IPS DF 4.7 (cell line): ENCODE data around the gene ATG2B.

Source experiments
- DNase-seq: peaks from one replicate; pipeline ENCODE4 v3.0.0-alpha.2; 2013; ENCODE audit warnings: low spot score; ENCODE audit errors: extremely low read depth

ATG2B gene, protein sequence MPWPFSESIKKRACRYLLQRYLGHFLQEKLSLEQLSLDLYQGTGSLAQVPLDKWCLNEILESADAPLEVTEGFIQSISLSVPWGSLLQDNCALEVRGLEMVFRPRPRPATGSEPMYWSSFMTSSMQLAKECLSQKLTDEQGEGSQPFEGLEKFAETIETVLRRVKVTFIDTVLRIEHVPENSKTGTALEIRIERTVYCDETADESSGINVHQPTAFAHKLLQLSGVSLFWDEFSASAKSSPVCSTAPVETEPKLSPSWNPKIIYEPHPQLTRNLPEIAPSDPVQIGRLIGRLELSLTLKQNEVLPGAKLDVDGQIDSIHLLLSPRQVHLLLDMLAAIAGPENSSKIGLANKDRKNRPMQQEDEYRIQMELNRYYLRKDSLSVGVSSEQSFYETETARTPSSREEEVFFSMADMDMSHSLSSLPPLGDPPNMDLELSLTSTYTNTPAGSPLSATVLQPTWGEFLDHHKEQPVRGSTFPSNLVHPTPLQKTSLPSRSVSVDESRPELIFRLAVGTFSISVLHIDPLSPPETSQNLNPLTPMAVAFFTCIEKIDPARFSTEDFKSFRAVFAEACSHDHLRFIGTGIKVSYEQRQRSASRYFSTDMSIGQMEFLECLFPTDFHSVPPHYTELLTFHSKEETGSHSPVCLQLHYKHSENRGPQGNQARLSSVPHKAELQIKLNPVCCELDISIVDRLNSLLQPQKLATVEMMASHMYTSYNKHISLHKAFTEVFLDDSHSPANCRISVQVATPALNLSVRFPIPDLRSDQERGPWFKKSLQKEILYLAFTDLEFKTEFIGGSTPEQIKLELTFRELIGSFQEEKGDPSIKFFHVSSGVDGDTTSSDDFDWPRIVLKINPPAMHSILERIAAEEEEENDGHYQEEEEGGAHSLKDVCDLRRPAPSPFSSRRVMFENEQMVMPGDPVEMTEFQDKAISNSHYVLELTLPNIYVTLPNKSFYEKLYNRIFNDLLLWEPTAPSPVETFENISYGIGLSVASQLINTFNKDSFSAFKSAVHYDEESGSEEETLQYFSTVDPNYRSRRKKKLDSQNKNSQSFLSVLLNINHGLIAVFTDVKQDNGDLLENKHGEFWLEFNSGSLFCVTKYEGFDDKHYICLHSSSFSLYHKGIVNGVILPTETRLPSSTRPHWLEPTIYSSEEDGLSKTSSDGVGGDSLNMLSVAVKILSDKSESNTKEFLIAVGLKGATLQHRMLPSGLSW (N-terminal part only)

DNA sequence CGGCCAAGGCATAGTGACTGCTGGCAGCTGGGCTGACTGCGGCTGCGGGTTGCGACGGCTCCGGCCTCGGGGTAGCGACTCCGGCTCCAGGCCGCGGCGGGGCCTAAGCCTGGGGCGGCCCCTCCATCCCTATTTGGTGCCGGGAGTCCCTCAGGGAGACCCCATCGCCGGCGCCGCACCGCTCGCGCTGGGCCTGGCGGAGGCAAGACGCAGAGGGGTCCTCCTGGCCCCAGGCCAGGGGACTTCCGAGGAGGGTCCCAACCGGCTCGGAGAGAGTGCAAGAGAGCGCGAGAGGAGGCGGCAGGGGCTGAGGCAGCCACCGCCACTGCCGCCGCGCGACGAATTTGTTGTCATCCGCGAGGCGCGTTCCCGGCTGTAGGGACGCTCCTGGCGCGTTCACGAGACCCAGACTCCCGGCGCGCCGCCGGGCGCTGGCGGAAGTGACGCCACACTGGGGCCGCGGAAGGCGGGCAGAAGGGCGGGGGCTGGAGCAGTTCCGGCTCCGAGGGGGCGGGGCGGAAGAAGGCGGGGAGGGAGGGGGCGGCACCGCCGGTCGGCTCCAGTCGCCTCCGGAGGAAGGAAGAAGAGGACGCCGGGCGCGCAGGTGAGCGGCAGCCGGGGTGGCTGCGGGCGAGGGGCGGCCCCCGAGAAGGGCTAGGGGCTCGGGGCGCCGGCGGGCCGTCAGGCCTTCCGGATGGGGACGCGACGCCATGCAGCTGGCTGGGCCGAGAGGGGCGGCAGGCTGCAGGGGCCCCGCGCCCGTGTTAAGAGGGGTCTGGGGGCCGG is at the start of gene ATG2B, which contains the start of gene GSKIP:
Gene ATG2B (minus strand): TSS at position 377 of the 786 bp plus-strand sequence. CDS start 365 bp downstream, at position 12.
Gene GSKIP (plus strand): TSS at position 562 of the 786 bp plus-strand sequence. CDS start 18,722 bp downstream, outside the sequence.
- DNase-seq, result no peak

DNA sequence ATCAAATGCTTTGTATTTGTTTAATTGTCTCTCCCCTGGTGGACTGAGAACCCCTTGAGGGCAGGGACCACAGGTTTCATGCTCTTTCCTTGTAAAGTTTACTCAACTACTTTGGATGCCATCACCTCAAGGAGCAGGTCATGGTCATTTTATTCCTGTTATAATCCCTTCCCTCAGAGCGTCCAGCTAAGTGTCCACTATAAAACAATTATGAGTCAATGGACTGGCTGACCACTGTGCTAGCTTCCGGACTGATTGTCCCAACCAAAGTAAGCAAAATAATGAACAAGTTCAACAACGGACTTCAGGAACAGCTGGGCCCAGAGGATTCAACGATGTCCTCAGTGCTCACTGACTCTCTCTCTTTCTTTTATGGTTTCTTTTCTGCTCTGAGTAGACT is 47.0 kb upstream of the ATG2B start:
- DNase-seq, result no peak

DNA sequence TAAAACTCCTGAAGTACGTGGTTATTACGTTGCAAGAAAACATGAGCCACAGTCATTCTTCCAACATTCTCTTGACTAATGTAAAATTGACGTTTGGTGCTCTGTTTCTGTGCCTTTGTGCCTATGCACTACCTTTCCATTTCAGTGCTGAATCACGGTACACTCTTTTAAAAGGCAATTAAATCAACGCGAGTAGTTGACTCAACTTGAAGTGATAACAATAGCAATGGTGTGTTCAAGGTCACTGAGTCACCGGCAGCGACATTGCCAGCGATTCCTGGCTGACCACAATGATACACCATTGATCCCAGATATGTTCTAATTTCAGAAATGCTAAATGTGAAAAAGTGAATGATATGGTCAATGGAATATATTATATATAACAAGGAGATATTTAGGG is 46.6 kb upstream of the ATG2B start:
- no peak for DNase-seq

DNA sequence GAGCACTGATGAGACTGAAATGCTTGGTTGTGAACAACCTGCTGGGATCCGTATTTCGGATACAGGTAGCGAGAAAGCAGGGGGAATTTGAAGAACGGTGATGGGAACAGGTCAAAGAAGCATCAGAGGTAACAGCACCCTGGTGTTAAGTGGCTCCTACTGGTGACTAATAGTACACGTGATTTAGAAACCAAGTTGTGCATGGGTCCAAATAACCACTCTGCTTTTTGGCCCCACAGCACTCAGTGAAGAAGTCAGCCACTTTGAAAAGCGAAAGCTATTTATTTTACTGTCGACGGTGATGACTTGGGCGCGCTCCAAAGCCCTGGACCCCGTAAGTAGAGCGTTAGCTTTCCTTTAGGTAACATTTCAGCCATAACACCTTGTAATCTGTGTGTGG is 45.5 kb upstream of the ATG2B start:
- no peak for DNase-seq

DNA sequence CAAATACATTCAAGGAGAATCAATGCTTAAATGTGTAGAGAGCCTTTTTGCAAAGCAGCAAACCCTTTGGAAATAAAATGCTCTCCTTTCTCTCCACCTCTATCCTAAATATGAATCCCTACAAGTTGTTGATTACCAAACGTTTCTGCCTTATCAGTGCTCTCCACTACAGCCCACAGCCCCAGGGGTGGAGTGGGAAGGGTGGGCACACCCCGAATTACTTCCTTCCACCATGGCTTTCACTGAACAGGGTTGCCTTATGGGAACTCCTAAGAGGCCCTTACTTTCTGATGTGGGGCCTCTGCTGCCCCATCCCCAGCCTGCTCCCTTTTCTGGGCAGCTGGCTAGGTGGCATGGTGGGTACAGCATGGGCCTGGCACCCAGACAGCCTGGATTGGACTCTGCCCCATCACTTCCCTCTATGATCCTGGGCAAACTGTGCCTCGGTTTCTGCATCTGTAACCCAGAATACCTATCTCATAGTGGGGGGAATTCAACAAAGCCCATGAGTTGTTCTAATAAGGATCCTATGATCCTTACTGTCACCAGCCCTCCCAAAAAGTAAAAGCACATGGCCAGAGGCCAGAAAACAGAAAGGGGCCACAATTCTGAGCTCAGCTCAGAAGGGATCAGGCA is 44.9 kb upstream of the ATG2B start:
- DNase-seq, result no peak

DNA sequence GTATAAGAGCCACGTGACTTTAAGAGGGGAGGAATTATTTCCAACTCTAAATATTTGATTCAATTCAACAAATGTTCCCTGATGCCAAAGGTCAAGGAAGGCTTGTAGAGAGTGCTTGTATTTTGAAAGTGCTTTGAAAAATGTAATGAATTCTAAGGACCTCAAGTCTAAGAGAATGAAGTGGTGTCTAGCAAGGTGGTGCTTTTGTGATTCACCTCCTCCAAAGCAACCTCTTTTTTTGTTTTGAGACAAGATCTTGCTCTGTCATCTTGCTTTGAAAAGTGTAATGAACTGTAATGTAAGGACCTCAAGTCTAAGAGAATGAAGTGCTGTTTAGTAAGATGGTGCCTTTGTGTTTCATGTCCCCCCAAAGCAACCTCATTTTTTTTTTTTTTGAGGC is 42.5 kb upstream of the ATG2B start:
- no peak for DNase-seq

DNA sequence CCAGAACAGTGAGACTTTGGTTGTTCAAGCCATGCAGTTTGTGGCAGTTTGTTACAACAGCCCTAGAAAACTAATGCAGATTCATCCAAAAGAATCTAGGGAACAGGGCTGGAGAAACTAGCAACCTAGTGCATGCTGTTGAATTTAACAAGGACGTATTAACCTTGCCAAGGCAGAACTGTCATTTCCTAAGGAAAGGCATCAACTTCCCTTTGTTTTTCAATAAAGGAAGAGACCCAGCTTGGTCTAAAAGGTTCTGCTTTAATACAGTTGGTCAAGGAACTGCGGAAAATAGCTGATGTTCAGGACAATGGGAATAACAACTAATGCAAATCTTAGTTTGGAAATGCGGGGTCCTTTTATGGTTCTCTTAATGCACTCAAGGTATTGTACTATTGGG is 40.3 kb upstream of the ATG2B start:
- DNase-seq, result no peak

DNA sequence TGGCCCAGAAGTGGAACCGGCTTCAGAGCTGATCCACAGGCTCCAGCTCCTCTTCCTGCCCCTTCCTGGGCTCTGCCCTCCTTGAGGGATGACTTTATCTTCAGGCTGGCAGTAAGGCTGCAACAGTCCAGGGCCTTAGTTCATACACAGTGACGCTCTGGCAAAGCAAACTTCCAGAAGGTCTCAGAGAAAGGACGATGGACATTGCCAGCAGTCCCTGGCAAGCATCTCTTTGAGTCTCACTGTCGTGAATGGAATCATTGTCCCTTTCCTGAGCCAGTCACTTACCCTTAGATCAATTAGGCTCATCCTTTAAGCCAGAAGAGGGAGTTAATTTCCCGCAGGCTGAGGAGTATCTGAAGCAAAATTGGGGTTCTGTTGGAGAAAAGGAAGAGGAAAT is 37.4 kb upstream of the ATG2B start:
- no peak for DNase-seq

DNA sequence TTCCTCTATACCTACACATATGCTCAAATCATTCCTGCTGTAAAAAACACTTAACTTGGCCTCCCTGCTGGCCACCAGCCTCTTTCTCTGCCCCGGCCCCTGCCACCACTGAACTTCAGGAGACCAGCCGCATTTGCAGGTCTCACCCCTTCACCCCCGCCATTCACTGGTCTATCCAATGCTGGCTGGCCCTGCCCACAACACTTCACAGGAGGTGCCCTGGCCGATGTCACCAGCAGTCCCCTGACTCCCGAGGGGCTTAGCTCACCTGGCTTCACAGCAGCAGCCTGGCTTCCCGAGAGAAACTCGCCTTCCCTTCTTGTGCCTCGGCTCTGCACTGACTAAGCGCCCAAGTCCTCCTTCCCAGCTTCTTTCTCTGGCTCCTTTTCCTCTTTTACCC is 36.3 kb upstream of the ATG2B start:
- DNase-seq, result no peak

DNA sequence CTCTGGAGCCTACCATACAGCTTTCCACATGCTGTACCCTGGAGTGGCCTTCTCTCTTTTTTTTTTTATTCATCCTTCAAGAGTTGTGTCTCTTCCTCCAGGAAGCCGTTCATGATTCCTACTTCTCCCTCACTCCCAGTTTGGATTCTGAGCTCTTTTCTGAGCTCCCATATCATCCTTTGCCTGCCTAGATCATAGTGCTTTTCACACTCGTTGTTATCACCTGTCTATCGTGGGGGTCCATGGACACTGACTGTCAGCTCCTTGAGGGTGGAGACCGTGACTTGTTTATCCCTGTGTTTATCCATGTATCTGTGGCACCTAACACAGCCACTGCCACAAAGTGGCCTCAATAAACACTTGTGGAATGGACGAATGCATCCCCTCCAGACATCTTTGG is 35.8 kb upstream of the ATG2B start:
- no peak for DNase-seq

DNA sequence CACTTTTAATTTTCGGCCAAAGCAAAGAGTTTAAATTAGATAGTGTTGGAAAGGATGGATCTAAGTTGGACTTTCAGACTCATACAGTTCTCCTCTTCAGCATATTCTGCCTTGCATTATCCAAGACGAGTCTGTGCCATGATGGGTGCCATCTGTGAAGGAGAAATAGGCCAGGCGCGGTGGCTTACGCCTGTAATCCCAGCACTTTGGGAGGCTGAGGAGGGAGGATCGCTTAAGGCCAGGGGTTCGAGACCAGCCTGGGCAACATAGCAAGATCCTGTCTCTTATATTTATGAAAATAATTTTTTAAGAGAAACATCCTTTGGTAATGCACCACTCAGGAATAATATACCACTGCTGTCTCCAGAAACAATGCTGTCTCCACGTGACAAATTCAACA is 35.3 kb upstream of the ATG2B start:
- no peak for DNase-seq

DNA sequence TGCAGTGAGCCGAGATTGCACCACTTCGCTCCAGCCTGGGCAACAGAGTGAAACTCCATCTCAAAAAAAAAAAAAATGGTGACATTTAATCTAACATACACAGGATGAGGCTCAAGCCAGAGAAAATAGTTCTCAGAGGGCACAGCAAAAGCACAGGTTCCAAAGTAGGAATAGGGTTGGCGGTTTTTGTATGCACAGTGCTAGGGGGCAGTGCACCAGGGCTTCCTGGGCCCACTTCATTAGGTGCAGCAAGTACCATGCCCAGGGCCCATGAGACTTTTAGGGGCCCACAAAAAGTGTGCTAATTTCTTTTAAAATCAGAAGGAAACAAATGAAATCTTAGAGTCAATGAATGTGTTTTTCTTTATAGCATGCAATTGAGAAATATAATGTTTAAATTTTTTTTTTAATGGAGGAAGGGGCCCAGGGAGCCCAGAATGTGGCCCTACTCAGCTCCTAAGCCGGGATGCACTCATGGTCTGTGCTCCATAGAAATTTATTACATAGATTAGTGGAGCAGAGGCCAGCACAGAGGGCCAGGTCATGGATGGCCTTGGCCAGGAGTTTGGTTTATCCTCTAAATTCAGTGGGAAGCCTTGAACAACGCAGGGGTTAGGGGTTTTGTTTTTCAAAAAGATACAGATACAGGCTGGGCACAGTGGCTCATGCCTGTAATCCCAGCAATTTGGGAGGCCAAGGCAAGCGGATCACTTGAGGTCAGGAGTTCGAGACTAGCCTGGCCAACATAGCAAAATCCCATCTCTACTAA is 31.1 kb upstream of the ATG2B start:
- DNase-seq, result no peak

DNA sequence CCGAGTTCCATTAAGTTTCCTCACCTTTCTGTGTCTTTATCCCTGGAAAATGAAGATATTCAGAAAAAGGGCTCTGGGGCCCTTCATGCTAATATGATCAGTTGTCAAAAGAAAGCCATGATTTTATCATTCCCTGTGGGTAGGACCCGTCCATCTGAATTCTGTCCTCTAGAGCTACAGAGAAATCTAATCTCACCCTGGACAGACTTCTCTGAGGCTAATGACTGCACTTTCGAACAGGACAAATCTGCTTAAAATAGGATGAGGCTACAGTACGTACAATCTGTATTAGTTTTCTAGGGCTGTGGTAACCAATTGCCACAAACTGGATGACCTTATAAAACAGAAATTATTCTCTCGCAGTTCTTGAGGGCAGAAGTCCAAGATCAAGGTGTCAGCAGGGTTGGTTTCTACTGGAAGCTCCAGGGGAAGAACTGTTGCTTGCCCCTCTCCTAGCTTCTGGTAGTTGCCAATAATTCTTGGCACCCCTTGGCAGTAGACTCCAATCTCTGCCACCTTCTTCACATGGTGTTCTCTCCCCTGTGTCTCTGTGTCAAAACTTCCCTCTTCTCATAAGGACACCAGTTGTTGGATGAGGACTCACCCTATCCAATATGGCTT is 30.0 kb upstream of the ATG2B start:
- no peak for DNase-seq

DNA sequence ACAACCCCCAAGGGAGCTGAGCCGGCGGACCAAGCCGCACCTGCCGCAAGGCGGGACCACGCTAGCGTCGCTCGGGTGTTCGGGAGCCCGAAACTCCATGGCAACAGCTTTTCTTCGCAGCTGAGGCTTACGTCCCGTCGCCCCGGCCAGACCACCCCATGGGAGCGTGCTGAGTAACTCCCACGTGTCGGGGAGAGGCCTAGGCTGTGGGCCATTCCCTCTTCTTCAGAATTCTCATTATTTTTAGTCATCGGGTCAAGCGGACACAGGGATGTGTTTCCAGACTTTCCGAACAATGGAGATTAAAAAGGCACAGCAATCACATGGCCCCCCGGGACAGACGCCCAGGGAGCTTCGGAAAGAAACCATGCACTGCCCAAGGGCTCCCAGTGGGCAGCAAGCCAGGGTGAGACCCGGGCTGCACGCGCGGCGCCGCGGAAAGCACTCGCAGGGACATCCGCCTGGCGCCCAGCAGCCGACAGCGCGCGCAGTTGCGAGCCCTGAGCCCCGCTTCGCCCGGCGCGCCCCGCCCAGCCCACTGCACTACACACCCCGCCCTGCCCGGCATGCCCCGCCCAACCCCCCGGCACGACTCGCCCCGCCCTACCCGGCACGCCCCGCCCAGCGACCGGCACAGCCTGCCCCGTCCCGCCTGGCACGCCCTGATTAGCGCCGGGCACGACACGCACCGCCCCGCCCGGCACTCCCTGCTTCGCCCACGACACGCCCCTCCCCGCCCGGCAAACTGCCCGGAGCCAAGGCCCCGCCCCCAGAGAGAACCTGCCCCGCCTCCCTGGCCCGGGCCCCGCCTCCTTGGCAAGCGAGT is 28.4 kb upstream of the ATG2B start:
- DNase-seq, result peak; percentile 14

DNA sequence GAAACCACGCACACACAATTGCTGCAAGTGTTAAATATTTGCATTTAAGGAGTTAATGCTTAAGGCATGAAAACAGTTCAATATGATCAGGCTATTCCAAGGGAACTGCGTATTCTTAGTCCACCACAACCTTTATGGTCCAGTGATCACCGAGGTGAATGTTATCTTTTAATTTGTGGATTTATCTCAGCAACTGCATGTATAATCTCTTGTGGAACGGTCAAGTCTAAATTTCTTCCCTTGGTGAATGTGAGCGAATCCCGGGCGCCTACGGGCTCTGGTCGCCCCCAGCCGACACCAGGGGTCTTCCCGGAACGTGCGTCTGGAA is 27.8 kb upstream of the ATG2B start:
- no peak for DNase-seq

DNA sequence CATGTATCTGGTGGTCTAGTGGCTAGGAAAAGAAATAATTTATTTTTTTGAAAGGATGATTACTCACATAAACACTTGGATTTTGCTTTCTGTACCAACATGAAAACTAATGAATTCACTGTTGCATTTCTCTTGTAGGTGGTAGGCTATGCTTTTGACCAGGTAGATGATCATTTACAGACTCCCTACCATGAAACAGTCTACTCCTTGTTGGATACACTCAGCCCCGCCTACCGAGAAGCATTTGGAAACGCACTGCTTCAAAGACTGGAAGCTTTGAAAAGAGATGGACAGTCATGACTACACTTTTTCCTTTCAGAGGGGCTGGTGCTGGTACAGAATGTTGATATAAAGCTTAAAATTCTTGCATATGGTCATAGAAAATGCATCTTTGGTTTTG is 22.2 kb upstream of the ATG2B start:
- no peak for DNase-seq

DNA sequence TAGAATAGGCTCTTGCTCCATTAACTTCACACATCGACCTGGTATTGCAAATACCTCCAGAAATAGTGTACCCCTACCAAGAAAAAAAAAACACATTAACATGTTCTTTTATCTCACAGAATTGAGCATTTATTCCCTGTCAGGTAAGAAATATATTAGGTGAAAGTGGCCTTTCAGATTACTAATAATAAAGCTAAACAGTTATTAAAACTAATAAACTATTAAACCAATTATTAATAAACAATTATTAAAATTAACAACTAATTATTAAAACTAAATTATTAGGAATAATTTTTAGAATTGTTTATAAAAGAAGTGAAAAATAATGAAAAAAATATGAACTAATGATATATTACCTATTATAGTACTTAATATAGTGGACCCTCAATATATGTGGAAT is 21.6 kb upstream of the ATG2B start:
- DNase-seq, result no peak

DNA sequence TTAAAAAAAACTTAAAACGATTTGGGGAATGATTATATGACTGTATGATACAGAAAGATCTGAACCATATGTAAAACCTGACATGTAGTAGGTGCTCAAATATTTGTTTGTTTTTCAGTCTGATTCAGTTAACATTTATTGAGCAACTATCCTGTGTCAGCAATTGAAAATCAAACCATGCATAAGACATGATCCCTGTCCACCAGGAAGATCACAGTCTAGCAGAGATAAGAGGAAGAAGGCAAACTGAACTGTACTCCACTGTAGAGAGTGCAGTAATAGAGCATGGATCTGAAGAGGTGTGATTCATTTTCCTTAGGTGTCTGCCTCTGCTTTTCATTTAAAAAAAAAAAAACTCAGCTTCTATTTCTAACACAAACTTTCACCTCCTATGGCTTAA is 20.9 kb upstream of the ATG2B start:
- DNase-seq, result no peak

DNA sequence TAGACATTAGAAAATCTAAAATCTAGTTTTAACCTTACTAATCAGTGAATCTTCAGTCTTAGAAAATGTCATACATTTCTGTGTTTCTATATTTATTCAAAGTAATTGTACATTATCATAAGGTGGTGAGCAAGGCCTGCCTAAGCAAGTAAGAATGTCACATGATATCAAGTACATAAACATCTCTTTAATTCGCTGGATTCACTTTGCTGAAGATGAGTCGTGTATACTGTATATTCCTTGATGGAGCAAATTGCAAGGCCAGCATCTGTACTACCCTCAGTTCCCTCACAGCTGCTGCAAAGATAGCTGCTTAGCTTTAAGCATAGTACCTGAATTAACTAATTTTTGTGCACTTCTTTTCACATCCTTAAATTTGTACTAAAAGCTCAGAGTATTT is 20.3 kb upstream of the ATG2B start:
- no peak for DNase-seq
